ENCODE results near the gene XPA.

XPA gene

GRCh38 chr9:97673922-97674321 lies 23.2 kb downstream of the XPA start:
- H3K4me3 ChIP-seq (ENCODE audit: control insufficient read depth, low read depth, low read length) = no peak overlapping the region
- TF ChIP-seq CTCF (IDR thresholded peaks at IDR 0.05; ENCODE audit: control insufficient read depth, insufficient read depth, low read depth, low read length, missing control alignments) = no peak
- DNase-seq (ENCODE audit: low read depth) = no peak

- H3K4me3 ChIP-seq (ENCODE audit: control insufficient read depth, low read depth, low read length) = no peak overlapping the region
- no peak for TF ChIP-seq CTCF (IDR thresholded peaks at IDR 0.05; ENCODE audit: control insufficient read depth, insufficient read depth, low read depth, low read length, missing control alignments)
- no peak for DNase-seq (ENCODE audit: low read depth)
Observed at GRCh38 chr9:97672403-97672802, 24.7 kb downstream of the XPA start.

- DNase-seq (ENCODE audit: low read depth) = no peak
- no peak for TF ChIP-seq CTCF (IDR thresholded peaks at IDR 0.05; ENCODE audit: control insufficient read depth, insufficient read depth, low read depth, low read length, missing control alignments)
- no peak overlapping the region for H3K4me3 ChIP-seq (ENCODE audit: control insufficient read depth, low read depth, low read length)
Observed at GRCh38 chr9:97670586-97670985, 26.6 kb downstream of the XPA start.

- no peak overlapping the region for H3K4me3 ChIP-seq (ENCODE audit: control insufficient read depth, low read depth, low read length)
- no peak for TF ChIP-seq CTCF (IDR thresholded peaks at IDR 0.05; ENCODE audit: control insufficient read depth, insufficient read depth, low read depth, low read length, missing control alignments)
- no peak for DNase-seq (ENCODE audit: low read depth)
Observed at GRCh38 chr9:97668485-97668884, 28.7 kb downstream of the XPA start.

- no peak for TF ChIP-seq CTCF (IDR thresholded peaks at IDR 0.05; ENCODE audit: control insufficient read depth, insufficient read depth, low read depth, low read length, missing control alignments)
- no peak overlapping the region for H3K4me3 ChIP-seq (ENCODE audit: control insufficient read depth, low read depth, low read length)
- DNase-seq (ENCODE audit: low read depth) = no peak
Observed at GRCh38 chr9:97666907-97667686, 30.0 kb downstream of the XPA start.

GRCh38 chr9:97665742-97666141 lies 31.4 kb downstream of the XPA start:
- DNase-seq (ENCODE audit: low read depth) = no peak
- no peak overlapping the region for H3K4me3 ChIP-seq (ENCODE audit: control insufficient read depth, low read depth, low read length)
- no peak for TF ChIP-seq CTCF (IDR thresholded peaks at IDR 0.05; ENCODE audit: control insufficient read depth, insufficient read depth, low read depth, low read length, missing control alignments)

All from AG09309 (cell line).